Endothelial cell of umbilical vein (primary cell): ENCODE results near the gene CBFA2T3. TPM values are rescaled to one million over a fixed set of nuclear protein-coding genes. Genes with fewer than 3 reads are reported as not detected.

ENCODE experiments used
- BruUV-seq: library from RNA; stranded (reverse); fragments of 400-500 nt; replicated peaks from 2 replicates; lab custom pipeline; 2021; lab: Mats Ljungman, UMichigan
- CTCF ChIA-PET: fragments of 300-600, 350-600 bp; sonication (Branson Sonifier 250); formaldehyde crosslinking; loops from one replicate; lab custom pipeline; 2021; ENCODE audit warnings: antibody characterized with exemption, inconsistent platforms; lab: Charles Lee
- POLR2A ChIA-PET: fragments of 300-600, 350-600 bp; sonication (Branson Sonifier 250); formaldehyde crosslinking; loops from one replicate; lab custom pipeline; 2021; ENCODE audit warnings: antibody characterized with exemption, inconsistent platforms; lab: Charles Lee
- DNase-seq: peaks from one replicate; pipeline ENCODE4 v3.0.0-alpha.2; 2011; ENCODE audit warnings: low read depth, low spot score
- FAIRE-seq: peaks from 2 replicates; lab custom pipeline; 2011; peaks lifted over from hg19 to GRCh38; lab: Jason Lieb, UNC
- H2AFZ ChIP-seq: 2 replicates; pipeline ENCODE4 v1.6.0; 2012; ENCODE audit warnings: low read depth, low read length, control low read depth, inconsistent platforms
- H3K27ac ChIP-seq: 2 replicates; pipeline ENCODE4 v1.5.1; 2011; ENCODE audit warnings: low read depth, mild to moderate bottlenecking, control low read depth, low read length, moderate library complexity; ENCODE audit not compliant: insufficient read depth
- H3K27me3 ChIP-seq, 2 experiments: 2 replicates each; pipeline versions ENCODE4 v1.6.0 to v1.6.1; 2011; ENCODE audit warnings: low read length in 2 of 2, mixed read lengths in 1 of 2; ENCODE audit not compliant: control insufficient read depth in 2 of 2, insufficient read depth in 2 of 2
- H3K36me3 ChIP-seq, 2 experiments: 2 replicates in 1 of 2; 3 replicates in 1 of 2; pipeline ENCODE4 v1.5.1; 2011; ENCODE audit warnings: low read length in 2 of 2, mild to moderate bottlenecking in 1 of 2, moderate library complexity in 1 of 2; ENCODE audit not compliant: control insufficient read depth in 2 of 2, insufficient read depth in 2 of 2; ENCODE audit errors: extremely low read depth in 1 of 2
- H3K4me1 ChIP-seq: 3 replicates; pipeline ENCODE4 v1.5.1; 2011; ENCODE audit warnings: mild to moderate bottlenecking, low read length; ENCODE audit not compliant: control insufficient read depth, insufficient read depth; ENCODE audit errors: extremely low read depth
- H3K4me2 ChIP-seq: 2 replicates; pipeline ENCODE4 v1.6.1; 2011; ENCODE audit warnings: low read length, control low read depth, mixed read lengths; ENCODE audit not compliant: insufficient read depth
- H3K4me3 ChIP-seq, 3 experiments: fragments of 200-600 bp in 1 of 3; sonication (generic), shearing (Covaris generic) in 1 of 3; replicated peaks in 1 of 3; 2 replicates each; pipeline ENCODE4 v1.5.1; 2011 to 2016; ENCODE audit warnings: control low read depth in 3 of 3, low read length in 3 of 3, mild to moderate bottlenecking in 2 of 3, inconsistent platforms in 1 of 3, low read depth in 1 of 3, moderate library complexity in 1 of 3; ENCODE audit not compliant: insufficient read depth in 1 of 3
- H3K79me2 ChIP-seq: 2 replicates; pipeline ENCODE4 v1.6.0; 2012; ENCODE audit warnings: low read length, inconsistent platforms; ENCODE audit not compliant: control insufficient read depth, insufficient read depth
- H3K9ac ChIP-seq: replicated peaks from 2 replicates; pipeline ENCODE3; 2011; ENCODE audit warnings: low read length, control low read depth; ENCODE audit not compliant: insufficient read depth; ENCODE audit errors: extremely low read depth
- H3K9me1 ChIP-seq: replicated peaks from 3 replicates; pipeline ENCODE4 v1.6.0; 2011; ENCODE audit warnings: mild to moderate bottlenecking, low read length; ENCODE audit not compliant: control insufficient read depth, insufficient read depth; ENCODE audit errors: extremely low read depth
- H3K9me3 ChIP-seq: replicated peaks from 2 replicates; pipeline ENCODE4 v1.5.1; 2012; ENCODE audit warnings: low read length, inconsistent platforms; ENCODE audit not compliant: control insufficient read depth, insufficient read depth
- H4K20me1 ChIP-seq: replicated peaks from 2 replicates; pipeline ENCODE3; 2011; ENCODE audit warnings: mild to moderate bottlenecking, low read length; ENCODE audit not compliant: control insufficient read depth, insufficient read depth; ENCODE audit errors: extremely low read depth
- EZH2 ChIP-seq: IDR thresholded peaks from 2 replicates; pipeline ENCODE4 v1.6.1; 2012; ENCODE audit warnings: borderline replicate concordance, low read depth, mild to moderate bottlenecking, moderate library complexity, low read length, inconsistent platforms; ENCODE audit not compliant: severe bottlenecking
- JUN ChIP-seq: IDR thresholded peaks from 2 replicates; pipeline ENCODE4 v1.6.1; 2011; ENCODE audit warnings: borderline replicate concordance, low read depth; ENCODE audit not compliant: insufficient read length, insufficient read depth
- MYC ChIP-seq: IDR thresholded peaks from one replicate; pipeline ENCODE4 v1.6.1; 2011; ENCODE audit warnings: mild to moderate bottlenecking, low read depth, low read length
- POLR2A ChIP-seq: IDR thresholded peaks from 2 replicates; pipeline ENCODE4 v1.6.1; 2012; ENCODE audit warnings: low read depth, mild to moderate bottlenecking, control low read depth, low read length
- POLR2AphosphoS5 ChIP-seq: IDR thresholded peaks from 2 replicates; pipeline ENCODE4 v1.6.1; 2012; ENCODE audit warnings: low read depth, mild to moderate bottlenecking, control low read depth, low read length, moderate library complexity; ENCODE audit not compliant: insufficient read depth
- dilution Hi-C: fragments of 300-500 bp; cut with MboI; formaldehyde crosslinking; loops from one replicate; pipeline ENCODE4 v1.15.0; 2019; ENCODE audit warnings: low sequenced_read_pairs; ENCODE audit not compliant: extremely low pct_ligation_motif_present
- intact Hi-C: fragments of 100-400 bp; cut with micrococcal nuclease; formaldehyde crosslinking; loops from one replicate; pipeline ENCODE4 v1.10.0; 2022
- polyA plus RNA-seq, 4 experiments: library from polyadenylated mRNA; depleted of rRNA in 3 of 4; stranded (reverse) in 3 of 4; unstranded in 1 of 4; fragments of >200 nt; gene quantifications; 2 replicates each; pipeline versions ENCODE4 v1.2.1 to v1.2.3, GENCODE V29; 2011 to 2012; ENCODE audit warnings: missing spikeins in 1 of 4
- total RNA-seq: library from RNA; stranded (reverse); gene quantifications from 2 replicates; pipeline ENCODE4 v1.2.3, GENCODE V29; 2021
- TF ChIP-seq, protein P1 (sequence below), 2 donors: IDR thresholded peaks; 1 replicate in 1 of 2; 2 replicates in 1 of 2; pipeline ENCODE4 v1.5.1; 2011; ENCODE audit warnings: low read length in 2 of 2, mild to moderate bottlenecking in 2 of 2, moderate library complexity in 2 of 2, control low read depth in 1 of 2, inconsistent platforms in 1 of 2, low read depth in 1 of 2; ENCODE audit not compliant: insufficient read depth in 1 of 2; ENCODE audit errors: extremely low read depth in 1 of 2

CBFA2T3 gene
- total and polyA plus RNA-seq, 2 donors (not counting 3 experiments of a cell fraction or from before 2014, with no cell fraction given): not detected

DNA sequence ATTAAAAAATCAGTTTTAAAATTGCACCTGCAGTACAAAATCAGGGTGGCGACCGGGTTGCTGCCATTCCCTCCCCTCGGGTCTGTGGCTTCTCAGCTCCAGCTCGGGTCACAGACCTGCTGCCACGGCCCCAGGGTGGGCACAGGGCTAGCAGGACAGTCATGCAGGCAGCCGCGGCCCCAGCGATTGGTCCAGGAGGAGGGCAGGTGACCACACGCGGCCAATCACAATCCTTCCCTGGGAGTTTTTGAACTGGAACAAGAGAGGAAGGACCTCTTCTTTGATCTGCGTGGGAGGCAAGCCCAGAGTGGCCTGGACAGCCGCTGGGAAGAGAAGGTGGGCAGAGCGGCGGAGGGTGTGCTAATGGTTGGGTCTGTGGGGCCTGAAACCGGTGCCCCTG, 25.5 kb downstream of the CBFA2T3 start:
- ChIA-PET CTCF (interaction anchor here (0.7 kb wide), 1 partner anchor 9 kb away, joined by 3 read pairs; no protein-coding TSS in a partner anchor), POLR2A (no interaction called here)
- FAIRE-seq (no peak), DNase-seq (no peak)
- dilution Hi-C loops: loop anchor here (25.0 kb wide), 1 partner anchor 186 kb away; no protein-coding TSS in a partner anchor
- H3K27me3 ChIP-seq: peaks cover 0 to 2% of the 10 kb centered on the region in 2 experiments
- H3K79me2 ChIP-seq: no peaks in the 10 kb centered on the region
- intact Hi-C loops: no loop called here
- no peaks in the 10 kb centered on the region for H3K9me1 ChIP-seq
- H3K4me1 ChIP-seq: no peaks in the 10 kb centered on the region
- H3K27ac ChIP-seq: no peak overlapping the region
- H2AFZ ChIP-seq: no peak overlapping the region
- H3K9me3 ChIP-seq: no peaks in the 10 kb centered on the region
- TF ChIP-seq POLR2A: no peak
- TF ChIP-seq POLR2AphosphoS5: no peak
- TF ChIP-seq EZH2: no peak
- no peak for TF ChIP-seq JUN
- TF ChIP-seq, protein P1, sequence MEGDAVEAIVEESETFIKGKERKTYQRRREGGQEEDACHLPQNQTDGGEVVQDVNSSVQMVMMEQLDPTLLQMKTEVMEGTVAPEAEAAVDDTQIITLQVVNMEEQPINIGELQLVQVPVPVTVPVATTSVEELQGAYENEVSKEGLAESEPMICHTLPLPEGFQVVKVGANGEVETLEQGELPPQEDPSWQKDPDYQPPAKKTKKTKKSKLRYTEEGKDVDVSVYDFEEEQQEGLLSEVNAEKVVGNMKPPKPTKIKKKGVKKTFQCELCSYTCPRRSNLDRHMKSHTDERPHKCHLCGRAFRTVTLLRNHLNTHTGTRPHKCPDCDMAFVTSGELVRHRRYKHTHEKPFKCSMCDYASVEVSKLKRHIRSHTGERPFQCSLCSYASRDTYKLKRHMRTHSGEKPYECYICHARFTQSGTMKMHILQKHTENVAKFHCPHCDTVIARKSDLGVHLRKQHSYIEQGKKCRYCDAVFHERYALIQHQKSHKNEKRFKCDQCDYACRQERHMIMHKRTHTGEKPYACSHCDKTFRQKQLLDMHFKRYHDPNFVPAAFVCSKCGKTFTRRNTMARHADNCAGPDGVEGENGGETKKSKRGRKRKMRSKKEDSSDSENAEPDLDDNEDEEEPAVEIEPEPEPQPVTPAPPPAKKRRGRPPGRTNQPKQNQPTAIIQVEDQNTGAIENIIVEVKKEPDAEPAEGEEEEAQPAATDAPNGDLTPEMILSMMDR (IDR thresholded peaks at IDR 0.05; ENCODE audit: extremely low read depth in 1 of 2, insufficient read depth in 1 of 2, low read depth in 1 of 2, low read length in 2 of 2): no peak
- TF ChIP-seq MYC: no peak
- H3K36me3 ChIP-seq: no peaks in the 10 kb centered on the region
- no peak overlapping the region for H3K9ac ChIP-seq
- H3K4me2 ChIP-seq: no peak overlapping the region
- no peaks in the 10 kb centered on the region for H4K20me1 ChIP-seq
- no peak overlapping the region for H3K4me3 ChIP-seq
- BruUV-seq: no TSS peak
